ENCODE measurements around the gene CLMN.

The CLMN gene

GRCh38 chr14:95238487-95239298, 81.0 kb downstream of the CLMN start:
- DNase-seq (ENCODE audit: low spot score) = no peak

- no peak for DNase-seq (ENCODE audit: low spot score)
These were observed 81.8 kb downstream of the CLMN start for GRCh38 chr14:95237958-95238340.

- no peak for DNase-seq (ENCODE audit: low spot score)
These were observed 82.4 kb downstream of the CLMN start for GRCh38 chr14:95237121-95237957.

GRCh38 chr14:95236221-95236620, 83.5 kb downstream of the CLMN start:
- no peak for DNase-seq (ENCODE audit: low spot score)

- DNase-seq (ENCODE audit: low spot score) = no peak
These were observed 83.9 kb downstream of the CLMN start for GRCh38 chr14:95235767-95236166.

- no peak for DNase-seq (ENCODE audit: low spot score)
These were observed 84.4 kb downstream of the CLMN start for GRCh38 chr14:95235351-95235750.

GRCh38 chr14:95234426-95234825, 85.3 kb downstream of the CLMN start:
- no peak for DNase-seq (ENCODE audit: low spot score)

- no peak for DNase-seq (ENCODE audit: low spot score)
These were observed 85.9 kb downstream of the CLMN start for GRCh38 chr14:95233702-95234241.

- no peak for DNase-seq (ENCODE audit: low spot score)
These were observed 86.7 kb downstream of the CLMN start for GRCh38 chr14:95232894-95233584.

- no peak for DNase-seq (ENCODE audit: low spot score)
These were observed 87.6 kb downstream of the CLMN start for GRCh38 chr14:95231966-95232633.

GRCh38 chr14:95229749-95230148, 90.0 kb downstream of the CLMN start:
- DNase-seq (ENCODE audit: low spot score) = no peak

GRCh38 chr14:95228240-95228639, 91.5 kb downstream of the CLMN start:
- DNase-seq (ENCODE audit: low spot score) = no peak

- DNase-seq (ENCODE audit: low spot score) = no peak
These were observed 92.3 kb downstream of the CLMN start for GRCh38 chr14:95227279-95227860.

- DNase-seq (ENCODE audit: low spot score) = no peak
These were observed 92.9 kb downstream of the CLMN start for GRCh38 chr14:95226801-95227200.

- DNase-seq (ENCODE audit: low spot score) = no peak
These were observed 94.3 kb downstream of the CLMN start for GRCh38 chr14:95225251-95225887.

- no peak for DNase-seq (ENCODE audit: low spot score)
These were observed 96.8 kb downstream of the CLMN start for GRCh38 chr14:95222870-95223398.

- DNase-seq (ENCODE audit: low spot score) = no peak
These were observed 97.5 kb downstream of the CLMN start for GRCh38 chr14:95222151-95222631.

GRCh38 chr14:95221531-95221930, 98.2 kb downstream of the CLMN start:
- DNase-seq (ENCODE audit: low spot score) = no peak

GRCh38 chr14:95220663-95221231, 99.0 kb downstream of the CLMN start:
- DNase-seq (ENCODE audit: low spot score) = no peak

All from CD4-positive, alpha-beta T cell treated with Interleukin-2 at 100 ng/mL for 4 hours (primary cell).